Heart left ventricle (tissue), 16 donors: Measurements from ENCODE around the gene CBFA2T2. TPM values are rescaled to one million over a fixed set of nuclear protein-coding genes. Genes with fewer than 3 reads are reported as not detected.
"Not testable (repeated sequence)": the region's sequence is repeated elsewhere in the genome, so short reads cannot be mapped to it uniquely, and the experiment has no call there.

Experiments used
- ATAC-seq, 4 donors: fragments of 200-7000 bp; cut with Tn5 transposase; one replicate each; pipeline ENCODE4 v1.9.1; 2020 to 2022; ENCODE audit warnings: moderate library complexity in 4 of 4, mild to moderate bottlenecking in 3 of 4, moderate number of reproducible peaks in 1 of 4
- DNase-seq, 5 donors: peaks; one replicate each; pipeline ENCODE4 v3.0.0-alpha.2; 2020
- H3K27ac ChIP-seq, 12 donors: fragments of 200-600 bp; sonication (generic) in 4 of 12; one replicate each; pipeline versions ENCODE4 v1.5.0 to v1.8.0; 2016 to 2022; ENCODE audit warnings: mild to moderate bottlenecking in 2 of 12
- H3K27me3 ChIP-seq, 9 donors: fragments of 200-600 bp; sonication (generic) in 2 of 9; one replicate each; pipeline versions ENCODE4 v1.5.1 to v1.8.0; 2016 to 2022; ENCODE audit warnings: mild to moderate bottlenecking in 3 of 9
- H3K36me3 ChIP-seq, 9 donors: fragments of 200-600 bp; sonication (generic) in 2 of 9; one replicate each; pipeline versions ENCODE4 v1.5.0 to v1.8.0; 2018 to 2022; ENCODE audit warnings: mild to moderate bottlenecking in 2 of 9
- H3K4me1 ChIP-seq, 12 donors: fragments of 200-600 bp; sonication (generic) in 4 of 12; one replicate each; pipeline versions ENCODE4 v1.5.0 to v1.8.0; 2016 to 2022; ENCODE audit warnings: mild to moderate bottlenecking in 3 of 12
- H3K4me3 ChIP-seq, 12 donors: fragments of 200-600 bp; sonication (generic) in 4 of 12; one replicate each; pipeline versions ENCODE4 v1.5.0 to v1.8.0; 2017 to 2022; ENCODE audit warnings: mild to moderate bottlenecking in 9 of 12, moderate library complexity in 4 of 12
- H3K9me3 ChIP-seq, 12 donors: fragments of 200-600 bp; sonication (generic) in 4 of 12; one replicate each; pipeline versions ENCODE4 v1.5.0 to v1.8.0; 2016 to 2022; ENCODE audit warnings: mild to moderate bottlenecking in 1 of 12
- POLR2A ChIP-seq, 2 donors: fragments of 450-650 bp; IDR thresholded peaks; one replicate each; pipeline ENCODE4 v1.6.1; 2017; ENCODE audit warnings: antibody characterized with exemption in 2 of 2, mild to moderate bottlenecking in 2 of 2, moderate library complexity in 2 of 2
- WGBS, 4 donors: extraction: QIAGEN DNeasy Blood & Tissue Kit in 2 of 4; methylation state at CpG; one replicate each; pipeline versions ENCODE4 v1.1.5 to v1.1.7; 2013 to 2018; 5-methylcytosine and 5-hydroxymethylcytosine counted together
- intact Hi-C, 10 donors: fragments of 100-400 bp; cut with DNase I; formaldehyde crosslinking; loops; one replicate each; pipeline versions ENCODE4 v1.11.1 to v1.14.2; 2022
- polyA plus RNA-seq, 2 donors: library from polyadenylated mRNA; stranded (reverse); fragments of 200-250 nt; gene quantifications; one replicate each; pipeline ENCODE4 v1.2.3, GENCODE V29; 2013
- total RNA-seq, 9 donors: library from RNA; depleted of rRNA in 2 of 9; stranded (reverse); fragments of >200 nt in 2 of 9; fragmentation: NEBNext Ultra II Directional in 3 of 9; extraction: Animal tissue kit (Norgen Biotek cat#: 25700) in 3 of 9; gene quantifications; one replicate each; pipeline versions ENCODE4 v1.1.0 to v1.2.4, GENCODE V29; 2016 to 2023
- TF ChIP-seq, protein P1 (sequence below), 12 donors: fragments of 200-600 bp; sonication (generic) in 4 of 12; IDR thresholded peaks; one replicate each; pipeline versions ENCODE4 v1.5.0 to v1.8.0; 2018 to 2022; ENCODE audit warnings: antibody characterized with exemption in 12 of 12, mild to moderate bottlenecking in 5 of 12
- donor health status: ischemic (EF 13 %, LVEDD 7.1; RV severe dilation, severe dysfunction).
- donor health status: healthy with polysubstance abuse.
- donor health status: DM: no; HTN: yes; CAD: no.
- donor health status: DM: no; HTN: no; CAD: no.
- donor health status: ischemic (EF 25% LVEDD 6.9; RV normal size, moderate dysfunction).
- donor health status: ischemic (EF 25% LVEDD 5.7; RV mildly dilated, moderate dysfunction).
- donor health status: healthy.
- donor health status: DM: yes; HTN: yes; CAD: no.
- donor health status: ischemic (EF 35%, LVEDD 5.7; RV mildly dilated, moderate dysfunction).
- donor health status: nonischemic (EF 11% LVEDD 7.7; RV severe dilation, severe dysfunction).
- donor health status: DM: yes; HTN: yes; CAD: no.
- donor health status: PGD.
- donor health status: ischemic (EF 29% LVEDD 5.4; RV normal size, mild dysfunction).
- donor health status: nonischemic (EF 23%, LVEDD 6.1; RV moderate dilation, normal function).

The CBFA2T2 gene
- total and polyA plus RNA-seq, 11 donors, result 4.6 to 15.0 (median 9.9) TPM

DNA sequence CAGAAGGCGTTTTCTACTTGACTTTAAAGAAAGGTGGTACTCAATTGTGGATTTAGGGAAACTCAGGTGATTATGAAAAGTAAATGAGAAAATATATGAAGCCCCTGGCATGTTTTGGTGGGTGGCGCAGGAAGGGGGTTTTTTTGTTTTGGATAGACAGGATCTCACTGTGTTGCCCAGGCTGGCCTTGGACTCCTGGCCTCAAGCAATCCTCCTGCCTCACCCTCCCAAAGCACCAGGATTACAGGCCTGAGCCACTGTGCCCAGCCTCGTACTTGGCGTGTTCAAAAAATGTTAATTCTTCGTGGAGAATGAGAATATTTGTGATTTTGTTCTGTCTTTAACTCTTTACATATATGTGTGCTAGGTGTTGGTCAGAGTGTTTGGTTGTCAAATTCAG, 140.1 kb downstream of the CBFA2T2 start:
- TF ChIP-seq, protein P1, sequence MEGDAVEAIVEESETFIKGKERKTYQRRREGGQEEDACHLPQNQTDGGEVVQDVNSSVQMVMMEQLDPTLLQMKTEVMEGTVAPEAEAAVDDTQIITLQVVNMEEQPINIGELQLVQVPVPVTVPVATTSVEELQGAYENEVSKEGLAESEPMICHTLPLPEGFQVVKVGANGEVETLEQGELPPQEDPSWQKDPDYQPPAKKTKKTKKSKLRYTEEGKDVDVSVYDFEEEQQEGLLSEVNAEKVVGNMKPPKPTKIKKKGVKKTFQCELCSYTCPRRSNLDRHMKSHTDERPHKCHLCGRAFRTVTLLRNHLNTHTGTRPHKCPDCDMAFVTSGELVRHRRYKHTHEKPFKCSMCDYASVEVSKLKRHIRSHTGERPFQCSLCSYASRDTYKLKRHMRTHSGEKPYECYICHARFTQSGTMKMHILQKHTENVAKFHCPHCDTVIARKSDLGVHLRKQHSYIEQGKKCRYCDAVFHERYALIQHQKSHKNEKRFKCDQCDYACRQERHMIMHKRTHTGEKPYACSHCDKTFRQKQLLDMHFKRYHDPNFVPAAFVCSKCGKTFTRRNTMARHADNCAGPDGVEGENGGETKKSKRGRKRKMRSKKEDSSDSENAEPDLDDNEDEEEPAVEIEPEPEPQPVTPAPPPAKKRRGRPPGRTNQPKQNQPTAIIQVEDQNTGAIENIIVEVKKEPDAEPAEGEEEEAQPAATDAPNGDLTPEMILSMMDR (IDR thresholded peaks at IDR 0.05), result no peak
- TF ChIP-seq POLR2A (IDR thresholded peaks at IDR 0.05), result no peak
- intact Hi-C loops, result no loop called here
- WGBS, 4 donors, result 91 to 97% (median 95%) methylated on average over 5 of the region's 5 CpGs
- H3K27me3 ChIP-seq, result no peaks in the 10 kb centered on the region
- no peak overlapping the region for H3K4me3 ChIP-seq
- DNase-seq (no peak), ATAC-seq (no peak)
- no peaks in the 10 kb centered on the region for H3K4me1 ChIP-seq
- H3K27ac ChIP-seq, result no peak overlapping the region
- peaks cover 0 to 100% (median 84%) of the 10 kb centered on the region in 9 donors for H3K36me3 ChIP-seq
- no peaks in the 10 kb centered on the region for H3K9me3 ChIP-seq

DNA sequence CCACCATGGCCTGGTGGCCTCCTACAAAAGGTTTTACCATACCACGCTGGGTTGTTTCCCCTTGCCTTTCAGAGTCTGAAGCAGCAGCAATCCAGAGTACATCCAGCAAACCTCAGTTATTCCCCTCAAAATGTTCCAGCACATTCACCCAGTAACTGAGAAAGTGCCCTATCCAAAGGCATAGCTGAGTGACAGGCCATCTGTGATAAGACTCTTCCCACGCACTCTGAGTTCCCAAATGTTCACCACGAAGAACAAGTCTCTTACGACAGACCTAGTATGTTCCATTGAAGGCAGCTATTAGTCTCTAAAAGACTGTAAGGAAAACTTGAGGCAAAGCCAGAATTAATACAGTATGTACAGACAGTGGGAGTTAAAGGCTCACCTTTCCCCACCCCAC, 140.6 kb downstream of the CBFA2T2 start:
- no peak for ATAC-seq
- DNase-seq, result no peak
- H3K27me3 ChIP-seq, result no peaks in the 10 kb centered on the region
- no peaks in the 10 kb centered on the region for H3K4me1 ChIP-seq
- H3K36me3 ChIP-seq, result peaks cover 0 to 100% (median 84%) of the 10 kb centered on the region in 9 donors
- TF ChIP-seq, protein P1 (IDR thresholded peaks at IDR 0.05), result no peak
- no peak for TF ChIP-seq POLR2A (IDR thresholded peaks at IDR 0.05)
- H3K27ac ChIP-seq, result no peak overlapping the region
- intact Hi-C loops, result no loop called here
- H3K4me3 ChIP-seq, result no peak overlapping the region
- no peaks in the 10 kb centered on the region for H3K9me3 ChIP-seq
- 76 to 86% (median 79%) methylated on average over 4 of the region's 4 CpGs for WGBS, 4 donors

DNA sequence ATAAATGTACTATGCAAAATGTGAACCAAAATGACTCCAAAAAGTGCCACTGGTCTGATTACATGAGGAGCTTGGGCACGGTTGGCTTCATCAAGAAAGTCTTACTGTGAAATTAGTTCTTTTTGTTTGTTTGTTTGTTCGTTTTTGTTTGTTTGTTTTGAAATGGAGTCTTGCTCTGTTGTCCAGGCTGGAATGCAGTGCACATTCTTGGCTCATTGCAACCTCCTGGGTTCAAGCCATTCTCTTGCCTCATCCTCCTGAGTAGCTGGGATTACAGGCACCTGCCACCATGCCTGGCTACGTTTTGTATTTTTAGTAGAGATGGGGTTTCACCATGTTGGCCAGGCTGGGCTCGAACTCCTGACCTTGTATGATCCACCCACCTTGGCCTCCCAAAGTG, 142.0 kb downstream of the CBFA2T2 start:
- H3K4me1 ChIP-seq, H3K4me3 ChIP-seq, H3K9me3 ChIP-seq, H3K27me3 ChIP-seq, DNase-seq, intact Hi-C loops, ATAC-seq, H3K27ac ChIP-seq: not testable (repeated sequence)
- 83 to 94% (median 87%) methylated on average over 4 of the region's 4 CpGs for WGBS, 4 donors
- peaks cover 0 to 98% (median 80%) of the 10 kb centered on the region in 9 donors for H3K36me3 ChIP-seq

DNA sequence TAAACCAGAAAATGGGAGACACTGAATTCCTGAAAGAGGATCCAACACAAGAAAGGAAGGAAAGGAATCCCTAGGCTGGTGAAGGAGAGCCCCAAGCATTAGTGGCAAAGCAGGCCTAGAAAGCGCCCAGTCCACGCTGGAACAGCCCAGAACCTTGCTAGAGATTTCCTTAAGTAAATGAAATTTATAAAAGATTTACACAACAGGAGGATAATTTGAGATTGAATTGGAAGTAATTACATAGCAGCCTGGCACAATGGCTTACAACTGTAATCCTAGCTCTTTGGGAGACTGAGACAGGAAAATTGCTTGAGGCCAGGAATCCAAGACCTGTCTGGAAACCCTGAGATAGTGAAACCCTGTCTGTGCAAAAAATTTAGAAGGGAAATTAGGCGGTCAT, 145.4 kb downstream of the CBFA2T2 start:
- ATAC-seq, result no peak

More for the DNA sequence above, 145.4 kb downstream of the CBFA2T2 start:
- intact Hi-C loops, result no loop called here
- H3K9me3 ChIP-seq, result no peaks in the 10 kb centered on the region
- no peak overlapping the region for H3K4me3 ChIP-seq
- no peak for TF ChIP-seq POLR2A (IDR thresholded peaks at IDR 0.05)
- TF ChIP-seq, protein P1 (IDR thresholded peaks at IDR 0.05), result no peak
- no peaks in the 10 kb centered on the region for H3K27me3 ChIP-seq
- H3K36me3 ChIP-seq, result peaks cover 0 to 97% (median 79%) of the 10 kb centered on the region in 9 donors
- DNase-seq, result no peak
- WGBS, 4 donors, result 93 to 99% (median 98%) methylated on average over 3 of the region's 3 CpGs
- H3K4me1 ChIP-seq, result no peaks in the 10 kb centered on the region
- H3K27ac ChIP-seq, result no peak overlapping the region
